GM10266 (cell line): ENCODE measurements around the gene COL1A1.
A peak's percentile ranks its signal among the peaks of the same experiment; 100 is the strongest.

ENCODE experiments used
- DNase-seq: peaks from one replicate; pipeline ENCODE4 v3.0.0; 2012; ENCODE audit errors: extremely low spot score
- TF ChIP-seq, protein P1 (sequence below): IDR thresholded peaks from 2 replicates; pipeline ENCODE4 v1.5.1; 2012; ENCODE audit warnings: mild to moderate bottlenecking, low read depth; ENCODE audit not compliant: control insufficient read depth, insufficient read depth; ENCODE audit errors: missing control alignments

COL1A1 gene

DNA sequence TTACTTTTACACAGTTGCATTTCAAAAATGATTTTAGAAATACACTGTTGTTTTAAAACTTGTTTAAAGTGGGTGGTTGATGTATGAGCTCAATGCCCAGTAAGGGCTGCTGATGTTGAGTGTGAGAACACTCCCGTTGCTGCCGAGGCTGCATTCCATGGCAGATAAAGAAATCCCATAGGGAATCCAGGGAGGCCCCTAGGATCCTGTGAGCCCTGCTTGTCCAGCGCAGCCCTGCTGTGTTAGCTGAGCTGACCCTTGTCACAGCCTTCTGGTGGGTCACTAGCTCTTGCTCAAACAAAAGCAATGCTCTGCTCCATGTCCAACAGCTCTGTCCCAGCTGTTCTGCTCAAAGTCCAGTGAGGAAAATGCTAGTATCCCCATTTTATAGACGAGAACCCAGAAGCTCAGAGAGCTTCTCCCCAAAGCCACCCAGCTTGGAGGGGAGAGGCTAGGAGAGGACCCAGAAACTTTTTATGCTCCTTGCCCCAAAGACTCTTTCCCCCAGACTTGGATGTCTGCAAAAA, 18.6 kb upstream of the COL1A1 start:
- no peak for DNase-seq

GRCh38 chr17:50219342-50219741, 17.9 kb upstream of the COL1A1 start:
- TF ChIP-seq, protein P1, sequence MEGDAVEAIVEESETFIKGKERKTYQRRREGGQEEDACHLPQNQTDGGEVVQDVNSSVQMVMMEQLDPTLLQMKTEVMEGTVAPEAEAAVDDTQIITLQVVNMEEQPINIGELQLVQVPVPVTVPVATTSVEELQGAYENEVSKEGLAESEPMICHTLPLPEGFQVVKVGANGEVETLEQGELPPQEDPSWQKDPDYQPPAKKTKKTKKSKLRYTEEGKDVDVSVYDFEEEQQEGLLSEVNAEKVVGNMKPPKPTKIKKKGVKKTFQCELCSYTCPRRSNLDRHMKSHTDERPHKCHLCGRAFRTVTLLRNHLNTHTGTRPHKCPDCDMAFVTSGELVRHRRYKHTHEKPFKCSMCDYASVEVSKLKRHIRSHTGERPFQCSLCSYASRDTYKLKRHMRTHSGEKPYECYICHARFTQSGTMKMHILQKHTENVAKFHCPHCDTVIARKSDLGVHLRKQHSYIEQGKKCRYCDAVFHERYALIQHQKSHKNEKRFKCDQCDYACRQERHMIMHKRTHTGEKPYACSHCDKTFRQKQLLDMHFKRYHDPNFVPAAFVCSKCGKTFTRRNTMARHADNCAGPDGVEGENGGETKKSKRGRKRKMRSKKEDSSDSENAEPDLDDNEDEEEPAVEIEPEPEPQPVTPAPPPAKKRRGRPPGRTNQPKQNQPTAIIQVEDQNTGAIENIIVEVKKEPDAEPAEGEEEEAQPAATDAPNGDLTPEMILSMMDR, result no peak
- DNase-seq, result no peak

More for the DNA sequence above, 18.6 kb upstream of the COL1A1 start:
- TF ChIP-seq, protein P1, result no peak

- no peak for DNase-seq
- TF ChIP-seq, protein P1, result no peak
Observed at GRCh38 chr17:50218771-50219315, 17.4 kb upstream of the COL1A1 start.

DNA sequence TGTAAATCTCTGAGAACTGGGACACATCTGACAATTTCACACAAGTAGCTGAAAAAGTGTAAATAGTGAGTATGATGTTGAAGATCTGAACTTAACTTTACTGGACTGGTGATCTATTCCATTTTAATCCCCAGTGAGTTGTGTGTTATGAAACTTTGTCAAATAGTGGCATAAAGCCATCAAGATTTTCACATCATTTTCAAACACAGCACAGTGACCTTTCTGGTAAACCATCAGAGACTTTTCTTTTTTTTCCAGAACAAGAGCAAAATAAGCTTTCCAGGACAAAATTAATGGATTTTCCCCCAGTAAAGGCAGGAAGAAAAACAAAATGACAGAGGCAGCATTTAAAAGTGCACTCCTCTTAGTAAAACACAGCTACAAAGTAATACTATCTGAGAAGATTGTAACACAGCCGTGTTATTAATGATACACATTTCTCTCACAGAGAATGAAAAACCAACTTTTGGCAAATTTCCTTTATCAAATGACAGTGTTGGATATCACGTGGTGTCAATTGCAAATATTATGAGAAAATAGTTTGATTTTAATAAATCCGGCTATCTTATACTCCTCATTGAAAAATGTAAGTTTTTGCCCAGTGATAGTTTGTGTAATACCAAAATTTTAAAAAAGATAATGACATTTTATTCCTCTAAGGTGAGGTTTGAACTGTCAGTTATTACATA, 16.8 kb upstream of the COL1A1 start:
- peak; percentile 2 for DNase-seq
- TF ChIP-seq, protein P1, result no peak

DNA sequence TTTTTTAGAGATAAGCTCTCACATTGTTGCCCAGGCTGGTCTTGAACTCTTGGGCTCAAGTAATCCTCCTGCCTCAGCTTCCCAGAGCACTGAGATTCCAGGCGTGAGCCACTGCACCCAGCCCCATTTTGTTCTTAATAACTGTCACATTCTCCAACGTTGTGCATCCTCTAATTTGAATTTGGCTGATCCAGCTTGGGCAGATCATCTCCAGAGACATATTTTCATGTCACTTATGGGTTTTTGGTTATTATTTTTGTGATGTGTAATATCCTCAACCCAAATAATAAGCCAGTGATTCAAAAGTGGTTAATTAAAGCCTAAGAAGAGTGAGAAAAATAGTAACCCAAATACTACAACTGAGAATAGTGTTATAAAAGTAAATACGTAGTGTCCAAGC, 16.2 kb upstream of the COL1A1 start:
- TF ChIP-seq, protein P1, result no peak
- DNase-seq, result no peak

GRCh38 chr17:50214976-50215760, 13.7 kb upstream of the COL1A1 start:
- TF ChIP-seq, protein P1, result no peak
- no peak for DNase-seq
